GM12878 (cell line): ENCODE data around the gene UFM1. TPM values are rescaled to one million over a fixed set of nuclear protein-coding genes. Genes with fewer than 3 reads are reported as not detected.

Experiments used
- ATF7 ChIP-seq: fragments of 450-650 bp; IDR thresholded peaks from 2 replicates; pipeline ENCODE4 v1.6.1; 2016; ENCODE audit warnings: low read depth, mild to moderate bottlenecking
- CBX5 ChIP-seq: sonication (generic); IDR thresholded peaks from 2 replicates; pipeline ENCODE4 v1.6.1; 2016; ENCODE audit warnings: low read depth, moderate library complexity, mild to moderate bottlenecking, inconsistent platforms
- EP300 ChIP-seq, 2 experiments: fragments of 150-350 bp in 1 of 2; IDR thresholded peaks; 2 replicates each; pipeline ENCODE4 v1.6.1; 2011 to 2012; ENCODE audit warnings: low read depth in 2 of 2, low read length in 2 of 2, borderline replicate concordance in 1 of 2, improper control_type of control experiment in 1 of 2, inconsistent platforms in 1 of 2; ENCODE audit not compliant: control insufficient read depth in 1 of 2
- ETV6 ChIP-seq, 2 experiments: fragments of 450-650 bp in 1 of 2; IDR thresholded peaks in 1 of 2; conservative IDR thresholded peaks in 1 of 2; 2 replicates each; pipeline ENCODE4 v1.6.1; 2014; ENCODE audit warnings: antibody characterized with exemption in 1 of 2, borderline replicate concordance in 1 of 2, low read depth in 1 of 2, mild to moderate bottlenecking in 1 of 2, moderate library complexity in 1 of 2
- GABPA ChIP-seq: IDR thresholded peaks from 2 replicates; pipeline ENCODE4 v1.6.1; 2014; ENCODE audit warnings: antibody characterized with exemption, low read depth, mild to moderate bottlenecking, inconsistent platforms
- HCFC1 ChIP-seq: fragments of 150-350 bp; IDR thresholded peaks from 2 replicates; pipeline ENCODE4 v1.6.1; 2014; ENCODE audit warnings: low read length
- IKZF1 ChIP-seq: fragments of 450-650 bp; conservative IDR thresholded peaks from 2 replicates; pipeline ENCODE4 v1.6.1; 2017; ENCODE audit warnings: antibody characterized with exemption, mild to moderate bottlenecking
- IKZF2 ChIP-seq, 2 experiments: fragments of 450-650 bp; IDR thresholded peaks; 2 replicates each; pipeline ENCODE4 v1.6.1; 2017; ENCODE audit warnings: mild to moderate bottlenecking in 2 of 2, moderate library complexity in 2 of 2
- MTA3 ChIP-seq: IDR thresholded peaks from 2 replicates; pipeline ENCODE4 v1.6.1; 2012; ENCODE audit warnings: low read length, inconsistent platforms, borderline replicate concordance
- MXI1 ChIP-seq: fragments of 150-350 bp; IDR thresholded peaks from 2 replicates; pipeline ENCODE4 v1.6.1; 2011; ENCODE audit warnings: low read depth, mild to moderate bottlenecking, inconsistent platforms, low read length, improper control_type of control experiment
- NBN ChIP-seq: fragments of 450-650 bp; IDR thresholded peaks from 2 replicates; pipeline ENCODE4 v1.6.1; 2016
- NFIC ChIP-seq: IDR thresholded peaks from 2 replicates; pipeline ENCODE4 v1.6.1; 2012; ENCODE audit warnings: low read depth, mild to moderate bottlenecking, inconsistent platforms, low read length, moderate library complexity
- NFXL1 ChIP-seq: fragments of 450-650 bp; IDR thresholded peaks from 2 replicates; pipeline ENCODE4 v1.6.1; 2017; ENCODE audit warnings: antibody characterized with exemption, mild to moderate bottlenecking, borderline replicate concordance
- POLR2AphosphoS2 ChIP-seq: IDR thresholded peaks from 2 replicates; pipeline ENCODE4 v1.6.1; 2011; ENCODE audit warnings: low read depth, mild to moderate bottlenecking, low read length, improper control_type of control experiment, moderate library complexity
- RAD51 ChIP-seq: fragments of 450-650 bp; IDR thresholded peaks from 2 replicates; pipeline ENCODE4 v1.6.1; 2016; ENCODE audit warnings: moderate library complexity, mild to moderate bottlenecking, inconsistent platforms
- RBBP5 ChIP-seq: fragments of 200-600 bp; sonication (generic); conservative IDR thresholded peaks from 2 replicates; pipeline ENCODE4 v1.6.1; 2016
- SPI1 ChIP-seq: IDR thresholded peaks from 2 replicates; pipeline ENCODE4 v1.6.1; 2011; ENCODE audit warnings: low read depth, mild to moderate bottlenecking, low read length, moderate library complexity, borderline replicate concordance; ENCODE audit not compliant: insufficient read depth
- ZZZ3 ChIP-seq: IDR thresholded peaks from 2 replicates; pipeline ENCODE4 v1.6.1; 2011; ENCODE audit warnings: low read depth; ENCODE audit not compliant: control insufficient read depth, insufficient read length
- polyA plus RNA-seq, 11 experiments: library from polyadenylated mRNA; depleted of rRNA in 4 of 11; unstranded in 6 of 11; stranded (reverse) in 5 of 11; fragments of >200 nt; fragmentation: Nextera tagmentation in 4 of 11; fragmentation: Illumina TruSeq in 1 of 11; extraction: Ambion mirVana in 4 of 11; extraction: Trizol in 1 of 11; gene quantifications; 1 replicate in 1 of 11; 2 replicates in 10 of 11; pipeline versions ENCODE4 v1.2.1 to v1.2.3, GENCODE V29; 2011 to 2016; ENCODE audit warnings: inconsistent platforms in 2 of 11, missing spikeins in 2 of 11, low read depth in 1 of 11
- total RNA-seq, 4 experiments: library from RNA; depleted of rRNA in 3 of 4; stranded (reverse); fragments of >200 nt in 3 of 4; fragmentation: Illumina TruSeq in 1 of 4; extraction: Trizol in 1 of 4; gene quantifications; 2 replicates each; pipeline versions ENCODE4 v1.2.1 to v1.2.3, GENCODE V29; 2013 to 2021
- TF ChIP-seq, protein P1 (sequence below): fragments of 450-650 bp; IDR thresholded peaks from 2 replicates; pipeline ENCODE4 v1.6.1; 2017; ENCODE audit warnings: mild to moderate bottlenecking, moderate library complexity
- TF ChIP-seq, protein P2 (sequence below), 3 experiments: IDR thresholded peaks in 2 of 3; conservative IDR thresholded peaks in 1 of 3; 2 replicates each; pipeline ENCODE4 v1.5.1; 2011; ENCODE audit warnings: low read depth in 3 of 3, low read length in 3 of 3, mild to moderate bottlenecking in 3 of 3, control low read depth in 2 of 3, moderate library complexity in 2 of 3, inconsistent platforms in 1 of 3, mixed read lengths in 1 of 3; ENCODE audit not compliant: control insufficient read depth in 2 of 3, insufficient read depth in 1 of 3; ENCODE audit errors: extremely low read depth in 1 of 3
- TF ChIP-seq, protein P3 (sequence below): fragments of 450-650 bp; IDR thresholded peaks from 2 replicates; pipeline ENCODE4 v1.6.1; 2014; ENCODE audit warnings: mild to moderate bottlenecking
- TF ChIP-seq, protein P4 (sequence below): fragments of 450-650 bp; conservative IDR thresholded peaks from 2 replicates; pipeline ENCODE4 v1.6.1; 2017; ENCODE audit warnings: mild to moderate bottlenecking, moderate library complexity

UFM1 gene
- total and polyA plus RNA-seq, 10 of the 15 experiments (the other 5 are each of a cell fraction or from before 2014, with no cell fraction given) = 40.8 to 96.5 (median 73.8) TPM

DNA sequence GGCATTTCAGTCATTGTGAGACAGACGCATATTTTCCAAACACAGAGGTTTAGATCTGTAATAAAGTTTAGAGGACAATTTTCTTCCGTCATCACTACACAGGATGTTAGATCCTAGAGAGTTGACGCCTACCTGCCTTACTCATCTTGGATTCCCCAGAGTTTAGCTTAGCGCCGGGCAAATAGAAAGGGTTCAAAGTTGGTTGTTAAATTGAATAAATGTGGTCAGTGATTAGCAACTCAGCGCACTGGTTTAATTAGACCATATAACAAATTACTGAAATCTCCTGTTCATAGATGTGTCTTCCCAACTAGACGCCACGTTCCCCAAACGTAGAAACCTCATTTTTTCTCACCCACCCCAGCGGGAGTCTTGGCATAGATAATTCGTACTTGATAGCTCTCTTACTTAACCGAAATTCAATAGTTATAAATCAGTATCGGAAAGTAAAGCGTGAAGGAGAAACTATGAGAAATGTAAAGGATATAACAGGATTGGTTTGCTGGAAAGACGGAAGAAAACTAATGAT is 726 bp upstream of the UFM1 start (continued):
- TF ChIP-seq EP300 (IDR thresholded peaks at IDR 0.05; ENCODE audit: borderline replicate concordance in 1 of 2, control insufficient read depth in 1 of 2, low read depth in 2 of 2, low read length in 2 of 2) (no peak), ETV6 (conservative IDR thresholded peaks at IDR 0.05 in 1 of 2, IDR thresholded peaks at IDR 0.05 in 1 of 2; ENCODE audit: borderline replicate concordance in 1 of 2, low read depth in 1 of 2) (no peak), IKZF1 (no peak), HCFC1 (no peak), NFIC (0 out of 2 replicates have a peak, but pooled peaks have one; percentile 39), MTA3 (0 out of 2 replicates have a peak, but pooled peaks have one; percentile 43), NBN (0 out of 2 replicates have a peak, but pooled peaks have one; percentile 11), NFXL1 (no peak), SPI1 (no peak), POLR2AphosphoS2 (no peak), ZZZ3 (no peak), RAD51 (no peak), RBBP5 (no peak), MXI1 (no peak), CBX5 (no peak), IKZF2 (IDR thresholded peaks at IDR 0.05) (no peak), ATF7 (no peak), GABPA (no peak)
- TF ChIP-seq, protein P1, sequence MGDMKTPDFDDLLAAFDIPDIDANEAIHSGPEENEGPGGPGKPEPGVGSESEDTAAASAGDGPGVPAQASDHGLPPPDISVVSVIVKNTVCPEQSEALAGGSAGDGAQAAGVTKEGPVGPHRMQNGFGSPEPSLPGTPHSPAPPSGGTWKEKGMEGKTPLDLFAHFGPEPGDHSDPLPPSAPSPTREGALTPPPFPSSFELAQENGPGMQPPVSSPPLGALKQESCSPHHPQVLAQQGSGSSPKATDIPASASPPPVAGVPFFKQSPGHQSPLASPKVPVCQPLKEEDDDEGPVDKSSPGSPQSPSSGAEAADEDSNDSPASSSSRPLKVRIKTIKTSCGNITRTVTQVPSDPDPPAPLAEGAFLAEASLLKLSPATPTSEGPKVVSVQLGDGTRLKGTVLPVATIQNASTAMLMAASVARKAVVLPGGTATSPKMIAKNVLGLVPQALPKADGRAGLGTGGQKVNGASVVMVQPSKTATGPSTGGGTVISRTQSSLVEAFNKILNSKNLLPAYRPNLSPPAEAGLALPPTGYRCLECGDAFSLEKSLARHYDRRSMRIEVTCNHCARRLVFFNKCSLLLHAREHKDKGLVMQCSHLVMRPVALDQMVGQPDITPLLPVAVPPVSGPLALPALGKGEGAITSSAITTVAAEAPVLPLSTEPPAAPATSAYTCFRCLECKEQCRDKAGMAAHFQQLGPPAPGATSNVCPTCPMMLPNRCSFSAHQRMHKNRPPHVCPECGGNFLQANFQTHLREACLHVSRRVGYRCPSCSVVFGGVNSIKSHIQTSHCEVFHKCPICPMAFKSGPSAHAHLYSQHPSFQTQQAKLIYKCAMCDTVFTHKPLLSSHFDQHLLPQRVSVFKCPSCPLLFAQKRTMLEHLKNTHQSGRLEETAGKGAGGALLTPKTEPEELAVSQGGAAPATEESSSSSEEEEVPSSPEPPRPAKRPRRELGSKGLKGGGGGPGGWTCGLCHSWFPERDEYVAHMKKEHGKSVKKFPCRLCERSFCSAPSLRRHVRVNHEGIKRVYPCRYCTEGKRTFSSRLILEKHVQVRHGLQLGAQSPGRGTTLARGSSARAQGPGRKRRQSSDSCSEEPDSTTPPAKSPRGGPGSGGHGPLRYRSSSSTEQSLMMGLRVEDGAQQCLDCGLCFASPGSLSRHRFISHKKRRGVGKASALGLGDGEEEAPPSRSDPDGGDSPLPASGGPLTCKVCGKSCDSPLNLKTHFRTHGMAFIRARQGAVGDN = no peak
- TF ChIP-seq, protein P2, sequence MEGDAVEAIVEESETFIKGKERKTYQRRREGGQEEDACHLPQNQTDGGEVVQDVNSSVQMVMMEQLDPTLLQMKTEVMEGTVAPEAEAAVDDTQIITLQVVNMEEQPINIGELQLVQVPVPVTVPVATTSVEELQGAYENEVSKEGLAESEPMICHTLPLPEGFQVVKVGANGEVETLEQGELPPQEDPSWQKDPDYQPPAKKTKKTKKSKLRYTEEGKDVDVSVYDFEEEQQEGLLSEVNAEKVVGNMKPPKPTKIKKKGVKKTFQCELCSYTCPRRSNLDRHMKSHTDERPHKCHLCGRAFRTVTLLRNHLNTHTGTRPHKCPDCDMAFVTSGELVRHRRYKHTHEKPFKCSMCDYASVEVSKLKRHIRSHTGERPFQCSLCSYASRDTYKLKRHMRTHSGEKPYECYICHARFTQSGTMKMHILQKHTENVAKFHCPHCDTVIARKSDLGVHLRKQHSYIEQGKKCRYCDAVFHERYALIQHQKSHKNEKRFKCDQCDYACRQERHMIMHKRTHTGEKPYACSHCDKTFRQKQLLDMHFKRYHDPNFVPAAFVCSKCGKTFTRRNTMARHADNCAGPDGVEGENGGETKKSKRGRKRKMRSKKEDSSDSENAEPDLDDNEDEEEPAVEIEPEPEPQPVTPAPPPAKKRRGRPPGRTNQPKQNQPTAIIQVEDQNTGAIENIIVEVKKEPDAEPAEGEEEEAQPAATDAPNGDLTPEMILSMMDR (IDR thresholded peaks at IDR 0.05 in 2 of 3, conservative IDR thresholded peaks at IDR 0.05 in 1 of 3; ENCODE audit: control insufficient read depth in 2 of 3, extremely low read depth in 1 of 3, insufficient read depth in 1 of 3, low read depth in 3 of 3, low read length in 3 of 3) = no peak
- TF ChIP-seq, protein P3, sequence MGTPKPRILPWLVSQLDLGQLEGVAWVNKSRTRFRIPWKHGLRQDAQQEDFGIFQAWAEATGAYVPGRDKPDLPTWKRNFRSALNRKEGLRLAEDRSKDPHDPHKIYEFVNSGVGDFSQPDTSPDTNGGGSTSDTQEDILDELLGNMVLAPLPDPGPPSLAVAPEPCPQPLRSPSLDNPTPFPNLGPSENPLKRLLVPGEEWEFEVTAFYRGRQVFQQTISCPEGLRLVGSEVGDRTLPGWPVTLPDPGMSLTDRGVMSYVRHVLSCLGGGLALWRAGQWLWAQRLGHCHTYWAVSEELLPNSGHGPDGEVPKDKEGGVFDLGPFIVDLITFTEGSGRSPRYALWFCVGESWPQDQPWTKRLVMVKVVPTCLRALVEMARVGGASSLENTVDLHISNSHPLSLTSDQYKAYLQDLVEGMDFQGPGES = no peak
- TF ChIP-seq, protein P4, sequence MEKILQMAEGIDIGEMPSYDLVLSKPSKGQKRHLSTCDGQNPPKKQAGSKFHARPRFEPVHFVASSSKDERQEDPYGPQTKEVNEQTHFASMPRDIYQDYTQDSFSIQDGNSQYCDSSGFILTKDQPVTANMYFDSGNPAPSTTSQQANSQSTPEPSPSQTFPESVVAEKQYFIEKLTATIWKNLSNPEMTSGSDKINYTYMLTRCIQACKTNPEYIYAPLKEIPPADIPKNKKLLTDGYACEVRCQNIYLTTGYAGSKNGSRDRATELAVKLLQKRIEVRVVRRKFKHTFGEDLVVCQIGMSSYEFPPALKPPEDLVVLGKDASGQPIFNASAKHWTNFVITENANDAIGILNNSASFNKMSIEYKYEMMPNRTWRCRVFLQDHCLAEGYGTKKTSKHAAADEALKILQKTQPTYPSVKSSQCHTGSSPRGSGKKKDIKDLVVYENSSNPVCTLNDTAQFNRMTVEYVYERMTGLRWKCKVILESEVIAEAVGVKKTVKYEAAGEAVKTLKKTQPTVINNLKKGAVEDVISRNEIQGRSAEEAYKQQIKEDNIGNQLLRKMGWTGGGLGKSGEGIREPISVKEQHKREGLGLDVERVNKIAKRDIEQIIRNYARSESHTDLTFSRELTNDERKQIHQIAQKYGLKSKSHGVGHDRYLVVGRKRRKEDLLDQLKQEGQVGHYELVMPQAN = 0 out of 2 replicates have a peak, but pooled peaks have one; percentile 20
